NCI-H2227 (cell line): ENCODE results near the gene PRKCB.

Source experiments
- DNase-seq: peaks from one replicate; lab custom pipeline; 2025; ENCODE audit not compliant: unreplicated experiment; lab: John Stamatoyannopoulos, UW

PRKCB gene

GRCh38 chr16:24035127-24035842 is 199.5 kb downstream of the PRKCB start:
- no peak for DNase-seq

- no peak for DNase-seq
Measured at GRCh38 chr16:24036038-24036543, 200.3 kb downstream of the PRKCB start.

GRCh38 chr16:24036614-24037013 is 200.8 kb downstream of the PRKCB start:
- DNase-seq = peak; percentile 73

GRCh38 chr16:24037335-24037734 is 201.6 kb downstream of the PRKCB start:
- no peak for DNase-seq

- DNase-seq = peak; percentile 82
Measured at GRCh38 chr16:24041834-24042631, 206.2 kb downstream of the PRKCB start.

GRCh38 chr16:24044467-24044866 is 208.7 kb downstream of the PRKCB start:
- no peak for DNase-seq

- peak; percentile 50 for DNase-seq
Measured at GRCh38 chr16:24045641-24046040, 209.9 kb downstream of the PRKCB start.

- peak; percentile 11 for DNase-seq
Measured at GRCh38 chr16:24046442-24046841, 210.7 kb downstream of the PRKCB start.

GRCh38 chr16:24049113-24049512 is 213.3 kb downstream of the PRKCB start:
- DNase-seq = no peak

- DNase-seq = no peak
Measured at GRCh38 chr16:24051125-24051524, 215.3 kb downstream of the PRKCB start.

- DNase-seq = no peak
Measured at GRCh38 chr16:24052329-24053098, 216.7 kb downstream of the PRKCB start.

GRCh38 chr16:24053099-24053946 is 217.5 kb downstream of the PRKCB start:
- no peak for DNase-seq

GRCh38 chr16:24054741-24055491 is 219.1 kb downstream of the PRKCB start:
- DNase-seq = no peak

GRCh38 chr16:24062270-24062817 is 226.6 kb downstream of the PRKCB start:
- no peak for DNase-seq

- no peak for DNase-seq
Measured at GRCh38 chr16:24069036-24069590, 233.3 kb downstream of the PRKCB start.

- DNase-seq = peak; percentile 40
Measured at GRCh38 chr16:24070851-24071250, 235.1 kb downstream of the PRKCB start.

- no peak for DNase-seq
Measured at GRCh38 chr16:24071666-24072360, 236.0 kb downstream of the PRKCB start.

GRCh38 chr16:24073321-24073720 is 237.5 kb downstream of the PRKCB start:
- no peak for DNase-seq

GRCh38 chr16:24074574-24074973 is 238.8 kb downstream of the PRKCB start:
- DNase-seq = no peak
